ENCODE results near the gene CDH13.

The CDH13 gene

DNA sequence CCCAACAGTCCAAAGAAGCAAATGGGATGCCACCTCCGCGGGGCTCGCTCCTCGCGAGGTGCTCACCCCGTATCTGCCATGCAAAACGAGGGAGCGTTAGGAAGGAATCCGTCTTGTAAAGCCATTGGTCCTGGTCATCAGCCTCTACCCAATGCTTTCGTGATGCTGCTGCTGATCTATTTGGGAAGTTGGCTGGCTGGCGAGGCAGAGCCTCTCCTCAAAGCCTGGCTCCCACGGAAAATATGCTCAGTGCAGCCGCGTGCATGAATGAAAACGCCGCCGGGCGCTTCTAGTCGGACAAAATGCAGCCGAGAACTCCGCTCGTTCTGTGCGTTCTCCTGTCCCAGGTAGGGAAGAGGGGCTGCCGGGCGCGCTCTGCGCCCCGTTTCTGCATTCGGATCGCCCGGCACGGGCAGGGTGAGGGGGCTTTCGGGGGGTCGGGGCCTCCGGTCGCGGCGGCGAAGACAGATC lies at the start of gene CDH13:
TSS of gene CDH13 (plus strand) at position 179 of the 471 bp plus-strand sequence.
- DNase-seq (ENCODE audit: low spot score): no peak

DNA sequence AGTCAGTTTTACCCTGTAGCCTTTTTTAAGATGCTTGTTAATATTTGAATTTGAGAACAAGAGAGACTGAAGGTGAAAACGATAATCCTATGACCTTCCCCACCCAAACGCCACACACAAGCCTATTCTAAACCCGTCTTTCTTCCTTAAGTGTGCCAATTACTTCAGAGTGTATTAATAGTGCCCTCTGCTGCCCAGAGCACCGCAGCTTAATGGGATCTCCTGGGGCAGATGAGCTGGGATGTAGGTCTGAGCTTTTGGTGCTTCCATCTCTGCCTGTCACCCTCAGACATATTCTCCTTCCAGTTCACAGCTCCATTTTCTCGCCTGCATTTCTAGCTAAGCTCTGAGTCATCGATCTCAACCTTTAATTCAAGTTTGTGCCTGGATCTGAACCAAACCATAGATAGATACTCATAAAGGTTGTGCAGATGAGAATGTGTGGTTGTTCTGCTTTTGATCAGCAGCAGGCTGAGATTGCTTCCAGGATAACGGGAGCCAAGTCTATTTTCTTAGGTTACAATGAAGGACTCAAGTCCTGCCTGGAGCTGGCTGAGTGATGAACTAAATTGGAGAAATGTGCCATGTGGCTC lies 46.4 kb upstream of the CDH13 start:
- DNase-seq (ENCODE audit: low spot score): peak; percentile 26

- DNase-seq (ENCODE audit: low spot score): no peak
Observed at GRCh38 chr16:82582975-82583374, 43.8 kb upstream of the CDH13 start.

GRCh38 chr16:82583422-82583821 lies 43.3 kb upstream of the CDH13 start:
- no peak for DNase-seq (ENCODE audit: low spot score)

- DNase-seq (ENCODE audit: low spot score): no peak
Observed at GRCh38 chr16:82584553-82585152, 42.1 kb upstream of the CDH13 start.

- DNase-seq (ENCODE audit: low spot score): no peak
Observed at GRCh38 chr16:82585675-82586074, 41.1 kb upstream of the CDH13 start.

- DNase-seq (ENCODE audit: low spot score): no peak
Observed at GRCh38 chr16:82586130-82586529, 40.6 kb upstream of the CDH13 start.

- DNase-seq (ENCODE audit: low spot score): no peak
Observed at GRCh38 chr16:82587289-82587688, 39.5 kb upstream of the CDH13 start.

DNA sequence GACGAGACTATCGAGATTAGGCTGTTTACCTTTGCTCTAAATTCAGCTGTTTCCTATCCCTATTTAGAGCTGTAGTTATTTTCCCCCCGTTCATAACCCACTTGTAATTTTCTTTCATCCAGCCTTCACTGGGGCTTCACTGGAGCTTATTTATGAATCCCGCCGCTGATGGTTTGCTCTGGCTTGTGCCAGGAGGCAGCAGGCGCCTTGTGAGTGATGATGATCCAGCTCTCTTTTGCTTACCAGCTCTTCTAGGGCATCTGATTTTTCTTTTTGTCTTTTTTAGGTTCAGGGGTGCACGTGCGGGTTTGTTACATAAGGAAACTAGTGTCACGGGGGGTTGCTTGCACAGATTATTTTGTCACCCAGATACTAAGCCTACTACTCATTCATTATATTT lies 37.4 kb upstream of the CDH13 start:
- DNase-seq (ENCODE audit: low spot score): no peak

- DNase-seq (ENCODE audit: low spot score): no peak
Observed at GRCh38 chr16:82594114-82594513, 32.7 kb upstream of the CDH13 start.

GRCh38 chr16:82598771-82599170 lies 28.0 kb upstream of the CDH13 start:
- no peak for DNase-seq (ENCODE audit: low spot score)

DNA sequence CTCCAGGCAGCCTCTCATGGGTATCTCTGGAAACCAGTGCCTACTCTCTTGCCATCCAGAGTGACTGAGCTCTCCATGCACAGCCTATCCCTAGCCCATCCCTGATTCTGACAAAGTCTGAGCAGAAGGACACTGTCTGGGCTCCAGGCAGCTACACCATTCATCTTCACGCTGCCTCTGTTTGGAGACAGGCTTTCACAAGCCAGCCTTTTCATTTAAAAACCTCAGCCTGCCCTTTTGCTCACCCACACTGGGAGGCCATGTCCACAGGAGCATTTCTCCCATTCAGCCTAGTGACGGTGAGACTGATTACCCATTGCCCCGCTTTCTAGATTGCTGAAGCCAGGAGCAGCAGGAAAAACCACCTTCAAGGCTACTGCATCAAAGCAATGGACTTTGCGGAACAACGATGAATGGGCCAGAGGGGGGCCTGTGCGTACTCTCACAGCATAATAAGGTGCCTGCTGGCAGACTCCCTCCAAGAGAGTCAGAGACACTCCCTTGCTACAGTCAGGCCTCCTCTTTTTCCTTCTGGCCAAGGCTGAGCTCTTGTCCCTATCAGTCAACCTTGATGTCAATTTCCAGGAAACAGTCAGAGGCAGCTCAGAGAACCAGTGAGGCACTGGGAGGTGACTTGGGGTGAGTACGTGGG lies 24.7 kb upstream of the CDH13 start:
- DNase-seq (ENCODE audit: low spot score): no peak

DNA sequence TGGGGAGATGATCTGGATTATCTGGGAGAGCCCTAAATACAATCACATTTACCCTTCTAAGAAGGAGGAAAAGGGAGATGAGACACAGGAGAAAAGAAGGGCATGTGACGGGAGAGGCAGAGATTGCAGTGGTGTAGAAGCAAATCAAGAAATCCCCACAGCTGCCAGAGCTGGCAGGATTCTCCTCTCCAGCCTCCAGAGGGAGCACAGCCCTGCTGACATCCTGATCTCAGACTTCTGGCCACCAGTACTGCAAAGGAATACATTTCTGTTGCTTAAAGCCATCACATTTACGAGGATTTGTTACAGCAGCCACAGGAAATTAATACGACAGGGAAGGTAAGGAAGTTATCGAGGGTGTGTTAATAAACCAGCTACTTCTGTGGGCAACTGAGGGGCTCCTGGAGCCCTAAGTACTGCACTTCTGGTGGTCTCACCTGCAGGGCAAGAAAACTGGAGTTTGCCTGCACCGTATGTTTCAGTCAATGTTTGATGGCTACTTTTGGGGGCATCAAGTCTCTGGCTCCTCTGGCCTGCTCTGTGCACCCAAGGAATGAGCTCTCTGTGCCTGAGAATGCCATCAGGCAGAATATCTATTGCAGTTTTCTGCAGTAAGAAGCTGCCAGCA lies 22.9 kb upstream of the CDH13 start:
- DNase-seq (ENCODE audit: low spot score): peak; percentile 39

- DNase-seq (ENCODE audit: low spot score): no peak
Observed at GRCh38 chr16:82605076-82605475, 21.7 kb upstream of the CDH13 start.

GRCh38 chr16:82605863-82606620 lies 20.7 kb upstream of the CDH13 start:
- DNase-seq (ENCODE audit: low spot score): no peak

DNA sequence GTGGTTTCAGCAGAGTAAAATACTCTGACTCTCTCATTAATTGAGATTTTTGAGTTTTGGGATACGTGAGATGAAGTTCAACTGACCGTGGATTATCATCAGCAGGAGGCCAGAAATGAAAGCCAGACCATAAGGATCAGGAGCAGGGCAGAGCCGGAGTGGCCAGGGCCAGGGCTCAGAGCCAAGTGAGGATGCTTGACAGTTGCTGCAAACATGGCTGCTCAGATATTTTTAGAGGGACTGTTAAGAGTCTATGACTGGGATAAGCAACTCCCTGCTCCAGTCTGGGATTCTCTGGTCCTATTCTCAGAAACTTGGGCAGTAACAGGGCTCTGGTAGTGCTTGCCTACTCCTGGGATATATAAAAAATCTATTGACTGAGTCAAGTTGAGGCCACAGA lies 17.6 kb upstream of the CDH13 start:
- DNase-seq (ENCODE audit: low spot score): no peak

- DNase-seq (ENCODE audit: low spot score): no peak
Observed at GRCh38 chr16:82612263-82612662, 14.5 kb upstream of the CDH13 start.

GRCh38 chr16:82616356-82616755 lies 10.4 kb upstream of the CDH13 start:
- DNase-seq (ENCODE audit: low spot score): no peak

- no peak for DNase-seq (ENCODE audit: low spot score)
Observed at GRCh38 chr16:82621781-82622180, 5.0 kb upstream of the CDH13 start.

GRCh38 chr16:82623241-82623640 lies 3.5 kb upstream of the CDH13 start:
- no peak for DNase-seq (ENCODE audit: low spot score)

DNA sequence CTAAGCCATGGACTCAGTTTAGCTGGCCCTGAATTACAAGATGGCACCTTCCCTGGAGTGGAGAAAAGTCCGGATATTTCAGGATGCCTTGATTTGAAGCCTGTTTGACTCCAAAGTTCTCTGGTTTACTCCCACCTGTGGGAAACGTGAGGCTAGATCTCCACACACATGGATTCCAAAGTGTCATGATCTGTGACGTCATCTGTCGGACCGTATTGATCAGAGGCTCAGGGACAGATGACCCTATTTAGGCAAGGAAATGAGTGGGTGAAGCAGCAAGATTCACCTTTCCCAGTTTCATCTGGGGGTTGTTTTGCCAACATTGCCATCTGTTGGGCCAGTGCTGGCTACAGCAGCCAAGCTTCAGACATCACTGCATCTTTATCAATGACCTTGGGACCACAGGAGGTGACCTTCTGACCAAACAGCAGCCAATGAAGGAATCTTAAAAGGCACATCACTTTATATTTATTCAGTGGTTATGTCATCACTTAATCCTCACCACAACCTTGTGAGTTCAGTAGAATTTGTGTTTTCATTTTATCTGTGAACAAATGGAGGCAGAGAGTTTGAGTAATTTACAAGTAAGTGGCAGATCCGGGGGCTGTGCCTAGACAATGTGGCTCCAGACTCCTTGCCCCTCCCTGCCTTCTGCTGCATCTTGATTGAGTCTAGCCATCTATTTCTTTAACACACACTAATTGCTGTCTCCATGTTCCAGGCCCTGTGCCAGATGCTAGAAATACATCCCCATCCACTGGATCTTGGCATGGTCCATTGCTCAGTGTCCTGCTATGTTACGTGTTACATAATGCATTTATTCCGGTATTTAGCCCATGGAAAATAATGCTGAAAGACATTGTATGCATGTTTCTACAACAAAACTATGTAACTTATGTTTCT lies 1.5 kb upstream of the CDH13 start:
- DNase-seq (ENCODE audit: low spot score): no peak
